Liver (tissue), 9 donors: Measurements from ENCODE around the gene NAT8L. TPM values are rescaled to one million over a fixed set of nuclear protein-coding genes. Genes with fewer than 3 reads are reported as not detected.
"Not testable (repeated sequence)": the region's sequence is repeated elsewhere in the genome, so short reads cannot be mapped to it uniquely, and the experiment has no call there.

Experiments
- DNase-seq: peaks from one replicate; pipeline ENCODE4 v3.0.0-alpha.2; 2017; ENCODE audit warnings: low spot score
- H3K27ac ChIP-seq, 2 donors: one replicate each; pipeline ENCODE4 v1.7.0; 2013; ENCODE audit warnings: inconsistent platforms in 2 of 2, low read length in 2 of 2, control low read depth in 1 of 2, low read depth in 1 of 2, mild to moderate bottlenecking in 1 of 2
- H3K27me3 ChIP-seq, 4 donors: one replicate each; pipeline versions ENCODE4 v1.6.1 to v1.7.0; 2013; ENCODE audit warnings: low read length in 3 of 4, inconsistent platforms in 1 of 4, mild to moderate bottlenecking in 1 of 4, moderate library complexity in 1 of 4; ENCODE audit not compliant: control insufficient read depth in 4 of 4, insufficient read depth in 4 of 4
- H3K36me3 ChIP-seq, 4 donors: one replicate each; pipeline versions ENCODE4 v1.6.1 to v1.7.0; 2013; ENCODE audit warnings: low read length in 3 of 4, mild to moderate bottlenecking in 3 of 4, low read depth in 1 of 4, moderate library complexity in 1 of 4; ENCODE audit not compliant: control insufficient read depth in 4 of 4, insufficient read depth in 3 of 4
- H3K4me1 ChIP-seq, 4 donors: one replicate each; pipeline versions ENCODE4 v1.6.1 to v1.7.0; 2013; ENCODE audit warnings: low read length in 3 of 4, mild to moderate bottlenecking in 3 of 4, moderate library complexity in 1 of 4; ENCODE audit not compliant: control insufficient read depth in 4 of 4, insufficient read depth in 4 of 4
- H3K4me3 ChIP-seq, 3 donors: one replicate each; pipeline versions ENCODE4 v1.6.1 to v1.7.0; 2013; ENCODE audit warnings: low read length in 3 of 3, control low read depth in 1 of 3, low read depth in 1 of 3, mild to moderate bottlenecking in 1 of 3
- H3K9ac ChIP-seq, 2 donors: one replicate each; pipeline ENCODE4 v1.7.0; 2013; ENCODE audit warnings: low read length in 2 of 2, mild to moderate bottlenecking in 2 of 2, moderate library complexity in 2 of 2, control low read depth in 1 of 2, low read depth in 1 of 2
- H3K9me3 ChIP-seq, 4 donors: one replicate each; pipeline versions ENCODE4 v1.6.1 to v1.7.0; 2013; ENCODE audit warnings: low read length in 3 of 4; ENCODE audit not compliant: control insufficient read depth in 4 of 4
- ATF3 ChIP-seq: IDR thresholded peaks from 2 replicates; pipeline ENCODE4 v1.6.1; 2016; ENCODE audit warnings: antibody characterized with exemption
- EGR1 ChIP-seq, 2 donors: IDR thresholded peaks; 2 replicates each; pipeline ENCODE4 v1.6.1; 2016 to 2018; ENCODE audit warnings: antibody characterized with exemption in 2 of 2, low read depth in 2 of 2
- FOXA1 ChIP-seq: IDR thresholded peaks from 2 replicates; pipeline ENCODE4 v1.6.1; 2016; ENCODE audit warnings: antibody characterized with exemption
- FOXA2 ChIP-seq: IDR thresholded peaks from 2 replicates; pipeline ENCODE4 v1.6.1; 2016; ENCODE audit warnings: antibody characterized with exemption
- HNF4A ChIP-seq, 2 donors: conservative IDR thresholded peaks; 2 replicates each; pipeline ENCODE4 v1.6.1; 2016; ENCODE audit warnings: antibody characterized with exemption in 2 of 2, mild to moderate bottlenecking in 2 of 2
- HNF4G ChIP-seq: IDR thresholded peaks from 2 replicates; pipeline ENCODE4 v1.6.1; 2016; ENCODE audit warnings: antibody characterized with exemption
- RAD21 ChIP-seq, 2 donors: IDR thresholded peaks; 2 replicates each; pipeline ENCODE4 v1.6.1; 2016; ENCODE audit warnings: antibody characterized with exemption in 2 of 2, mild to moderate bottlenecking in 2 of 2
- RXRA ChIP-seq, 2 donors: IDR thresholded peaks; 2 replicates each; pipeline ENCODE4 v1.6.1; 2017 to 2018; ENCODE audit warnings: antibody characterized with exemption in 2 of 2, mild to moderate bottlenecking in 1 of 2
- SP1 ChIP-seq: IDR thresholded peaks from 2 replicates; pipeline ENCODE4 v1.6.1; 2018; ENCODE audit warnings: antibody characterized with exemption, mild to moderate bottlenecking
- TAF1 ChIP-seq: conservative IDR thresholded peaks from 2 replicates; pipeline ENCODE4 v1.6.1; 2016; ENCODE audit warnings: antibody characterized with exemption, mild to moderate bottlenecking
- YY1 ChIP-seq: IDR thresholded peaks from 2 replicates; pipeline ENCODE4 v1.6.1; 2016; ENCODE audit warnings: antibody characterized with exemption, mild to moderate bottlenecking
- WGBS: extraction: QIAGEN DNeasy Blood & Tissue Kit; methylation state at CpG from one replicate; pipeline ENCODE4 v1.1.7; 2013; 5-methylcytosine and 5-hydroxymethylcytosine counted together
- polyA plus RNA-seq, 2 donors: library from polyadenylated mRNA; stranded (reverse) in 1 of 2; unstranded in 1 of 2; fragments of 200-250 nt in 1 of 2; fragments of >200 nt in 1 of 2; fragmentation: Nextera tagmentation in 1 of 2; extraction: Ambion mirVana in 1 of 2; gene quantifications; one replicate each; pipeline versions ENCODE4 v1.2.1 to v1.2.3, GENCODE V29; 2013 to 2015
- total RNA-seq, 2 donors: library from RNA; depleted of rRNA; stranded (reverse); fragments of >200 nt; gene quantifications; one replicate each; pipeline ENCODE4 v1.2.3, GENCODE V29; 2014
- TF ChIP-seq, protein P1 (sequence below): IDR thresholded peaks from 2 replicates; pipeline ENCODE4 v1.6.1; 2016; ENCODE audit warnings: antibody characterized with exemption, mild to moderate bottlenecking
- donor health status: healthy.
- donor health status: healthy.
- donor health status: healthy.
- donor health status: healthy.
- donor health status: healthy.

The NAT8L gene
- total and polyA plus RNA-seq, 4 donors, result 0.07 to 0.09 (median 0.08) TPM; not detected in 1

DNA sequence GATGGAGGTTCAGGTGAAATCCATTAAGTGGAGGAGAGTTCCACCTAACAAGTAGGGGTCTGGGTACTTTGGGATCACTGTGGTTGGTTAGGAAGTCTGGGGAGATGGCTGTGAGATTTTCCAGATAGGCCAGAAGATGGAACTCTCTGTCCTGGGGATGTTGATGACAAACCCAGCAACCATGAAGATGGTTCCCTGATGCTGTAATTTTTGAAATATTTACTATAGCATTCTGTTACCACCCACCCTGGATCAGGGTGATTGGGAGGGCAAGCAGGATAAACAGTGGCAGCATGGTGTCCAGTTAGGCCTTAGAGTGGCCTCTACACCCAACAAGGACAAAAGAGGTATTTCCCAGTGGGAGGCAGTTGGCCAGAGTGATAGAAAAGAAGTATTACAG, 34.4 kb upstream of the NAT8L start:
- Histone ChIP-seq H3K4me1 (no peaks in the 10 kb centered on the region), H3K9me3 (peaks cover 0 to 3% (median under 1%) of the 10 kb centered on the region in 4 donors), H3K27ac (no peak overlapping the region), H3K4me3 (no peak overlapping the region), H3K36me3 (no peaks in the 10 kb centered on the region), H3K9ac (no peak overlapping the region), H3K27me3 (peaks cover 0 to 3% (median 0%) of the 10 kb centered on the region in 4 donors)
- no peak for DNase-seq
- TF ChIP-seq FOXA1 (no peak), RXRA (IDR thresholded peaks at IDR 0.05) (no peak), RAD21 (IDR thresholded peaks at IDR 0.05) (no peak), SP1 (no peak), YY1 (no peak), FOXA2 (no peak), HNF4G (no peak), ATF3 (no peak)
- TF ChIP-seq, protein P1, sequence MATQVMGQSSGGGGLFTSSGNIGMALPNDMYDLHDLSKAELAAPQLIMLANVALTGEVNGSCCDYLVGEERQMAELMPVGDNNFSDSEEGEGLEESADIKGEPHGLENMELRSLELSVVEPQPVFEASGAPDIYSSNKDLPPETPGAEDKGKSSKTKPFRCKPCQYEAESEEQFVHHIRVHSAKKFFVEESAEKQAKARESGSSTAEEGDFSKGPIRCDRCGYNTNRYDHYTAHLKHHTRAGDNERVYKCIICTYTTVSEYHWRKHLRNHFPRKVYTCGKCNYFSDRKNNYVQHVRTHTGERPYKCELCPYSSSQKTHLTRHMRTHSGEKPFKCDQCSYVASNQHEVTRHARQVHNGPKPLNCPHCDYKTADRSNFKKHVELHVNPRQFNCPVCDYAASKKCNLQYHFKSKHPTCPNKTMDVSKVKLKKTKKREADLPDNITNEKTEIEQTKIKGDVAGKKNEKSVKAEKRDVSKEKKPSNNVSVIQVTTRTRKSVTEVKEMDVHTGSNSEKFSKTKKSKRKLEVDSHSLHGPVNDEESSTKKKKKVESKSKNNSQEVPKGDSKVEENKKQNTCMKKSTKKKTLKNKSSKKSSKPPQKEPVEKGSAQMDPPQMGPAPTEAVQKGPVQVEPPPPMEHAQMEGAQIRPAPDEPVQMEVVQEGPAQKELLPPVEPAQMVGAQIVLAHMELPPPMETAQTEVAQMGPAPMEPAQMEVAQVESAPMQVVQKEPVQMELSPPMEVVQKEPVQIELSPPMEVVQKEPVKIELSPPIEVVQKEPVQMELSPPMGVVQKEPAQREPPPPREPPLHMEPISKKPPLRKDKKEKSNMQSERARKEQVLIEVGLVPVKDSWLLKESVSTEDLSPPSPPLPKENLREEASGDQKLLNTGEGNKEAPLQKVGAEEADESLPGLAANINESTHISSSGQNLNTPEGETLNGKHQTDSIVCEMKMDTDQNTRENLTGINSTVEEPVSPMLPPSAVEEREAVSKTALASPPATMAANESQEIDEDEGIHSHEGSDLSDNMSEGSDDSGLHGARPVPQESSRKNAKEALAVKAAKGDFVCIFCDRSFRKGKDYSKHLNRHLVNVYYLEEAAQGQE, result no peak

DNA sequence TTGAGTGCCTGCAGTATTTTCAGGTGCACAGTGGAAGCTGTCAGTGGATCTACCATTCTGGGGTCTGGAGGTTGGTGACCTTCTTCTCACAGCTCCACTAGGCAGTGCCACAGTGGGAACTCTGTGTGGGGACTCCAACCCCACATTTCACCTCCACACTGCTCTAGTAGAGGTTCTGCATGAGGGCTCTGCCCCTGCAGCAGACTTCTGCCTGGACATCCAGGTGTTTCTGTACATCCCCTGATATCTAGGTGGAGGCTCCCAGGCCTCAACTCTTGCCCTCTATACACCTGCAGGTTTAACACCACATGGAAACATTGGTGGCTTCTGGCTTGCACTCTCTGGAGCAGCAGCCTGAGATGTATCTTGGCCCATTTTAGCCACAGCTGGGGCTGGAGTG, 33.3 kb upstream of the NAT8L start:
- Histone ChIP-seq H3K27ac (no peak overlapping the region), H3K36me3 (no peaks in the 10 kb centered on the region), H3K4me1 (no peaks in the 10 kb centered on the region), H3K9ac (no peak overlapping the region), H3K27me3 (peaks cover 0 to 3% (median 0%) of the 10 kb centered on the region in 4 donors), H3K4me3 (no peak overlapping the region), H3K9me3 (peaks cover 0 to 3% (median under 1%) of the 10 kb centered on the region in 4 donors)
- no peak for TF ChIP-seq RXRA (IDR thresholded peaks at IDR 0.05)
- TF ChIP-seq YY1, result no peak
- TF ChIP-seq HNF4A (conservative IDR thresholded peaks at IDR 0.05), result no peak
- TF ChIP-seq ATF3, result no peak
- TF ChIP-seq TAF1, result no peak
- TF ChIP-seq HNF4G, result no peak
- no peak for TF ChIP-seq EGR1 (IDR thresholded peaks at IDR 0.05; ENCODE audit: low read depth in 2 of 2)
- no peak for DNase-seq

DNA sequence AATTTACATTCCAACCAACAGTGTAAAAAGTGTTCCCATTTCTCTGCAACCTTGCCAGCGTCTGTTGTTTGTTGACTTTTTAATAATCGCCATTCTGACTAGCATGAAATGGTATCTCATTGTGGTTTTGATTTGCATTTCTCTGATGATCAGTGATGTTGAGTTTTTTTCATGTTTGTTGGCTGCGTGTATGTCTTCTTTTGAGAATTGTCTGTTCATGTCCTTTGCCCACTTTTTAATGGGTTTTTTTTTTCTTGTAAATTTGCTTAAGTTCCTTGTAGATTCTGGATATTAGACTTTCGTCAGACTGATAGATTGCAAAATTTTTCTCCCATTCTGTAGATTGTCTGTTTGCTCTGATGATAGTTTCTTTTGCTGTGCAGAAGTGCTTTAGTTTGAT, 32.0 kb upstream of the NAT8L start:
- not testable (repeated sequence) for H3K4me1 ChIP-seq, DNase-seq, H3K27ac ChIP-seq, H3K9ac ChIP-seq, H3K4me3 ChIP-seq, H3K36me3 ChIP-seq, H3K9me3 ChIP-seq, H3K27me3 ChIP-seq
- 80% methylated on average over 4 of the region's 4 CpGs for WGBS

DNA sequence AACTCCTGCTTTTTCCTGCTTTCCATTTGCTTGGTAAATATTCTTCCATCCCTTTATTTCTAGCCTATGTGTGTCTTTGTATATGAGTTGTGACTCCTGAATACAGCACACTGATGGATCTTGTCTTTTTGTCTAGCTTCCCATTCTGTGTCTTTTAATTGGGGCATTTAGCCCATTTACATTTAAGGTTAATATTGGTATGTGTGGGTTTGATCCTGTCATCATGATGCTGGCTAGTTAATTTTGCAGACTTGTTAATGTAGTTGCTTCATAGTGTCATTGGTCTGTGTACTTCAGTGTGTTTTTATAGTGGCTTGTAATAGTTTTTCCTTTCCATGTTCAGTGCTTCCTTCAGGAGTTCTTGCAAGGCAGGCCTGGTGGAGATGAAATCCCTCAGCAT, 28.0 kb upstream of the NAT8L start:
- not testable (repeated sequence) for H3K27ac ChIP-seq, H3K4me3 ChIP-seq, DNase-seq

More for the DNA sequence above, 28.0 kb upstream of the NAT8L start:
- H3K4me1 ChIP-seq, H3K36me3 ChIP-seq, H3K9ac ChIP-seq, H3K27me3 ChIP-seq, H3K9me3 ChIP-seq: not testable (repeated sequence)
